OCI-LY1 (cell line): ENCODE data around the gene SLC30A10.

Experiments used
- CTCF ChIP-seq: fragments of 200-600 bp; sonication (generic), shearing (Covaris generic); IDR thresholded peaks from 2 replicates; pipeline ENCODE4 v1.5.1; 2017; ENCODE audit warnings: mild to moderate bottlenecking, antibody characterized with exemption, low read length, moderate library complexity, mixed read lengths
- EZH2 ChIP-seq: fragments of 200-600 bp; sonication (generic), shearing (Covaris generic); IDR thresholded peaks from 2 replicates; pipeline ENCODE4 v1.8.0; 2017; ENCODE audit warnings: borderline replicate concordance, mixed run types, mild to moderate bottlenecking, antibody characterized with exemption, low read length, moderate library complexity, mixed read lengths

DNA sequence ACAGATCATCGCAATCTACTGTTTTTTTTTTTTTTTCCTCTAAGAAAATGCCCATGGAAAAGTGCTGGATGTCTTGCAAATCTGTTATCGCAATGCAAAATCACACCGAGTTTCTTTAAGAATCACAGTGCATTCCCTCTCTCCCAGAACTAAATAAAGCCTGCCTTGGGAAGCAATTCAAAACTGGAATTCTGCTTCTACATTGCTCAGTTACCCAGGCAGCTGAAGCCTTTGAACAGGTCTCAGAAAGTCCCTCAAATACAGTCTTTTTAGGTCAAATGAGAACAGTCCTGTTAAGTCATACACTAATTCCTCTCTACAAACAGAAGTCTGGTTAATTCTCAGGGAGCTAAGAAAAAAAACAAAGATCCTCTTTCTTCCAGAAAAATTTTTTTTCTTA lies 46.3 kb downstream of the SLC30A10 start:
- TF ChIP-seq CTCF (no peak), EZH2 (no peak)
